HG03571 (cell line): Measurements from ENCODE around the gene RPTOR.

ENCODE experiments used
- ATAC-seq: cut with Tn5 transposase; IDR thresholded peaks from one replicate; pipeline ENCODE4 v1.9.1; 2021; ENCODE audit not compliant: unreplicated experiment

Gene RPTOR

GRCh38 chr17:80980397-80981061 is 435.9 kb downstream of the RPTOR start:
- no peak for ATAC-seq

- ATAC-seq = no peak
Observed at GRCh38 chr17:80981062-80981902, 436.6 kb downstream of the RPTOR start.

- ATAC-seq = no peak
Observed at GRCh38 chr17:80981929-80982425, 437.3 kb downstream of the RPTOR start.

- ATAC-seq = no peak
Observed at GRCh38 chr17:80982426-80982974, 437.9 kb downstream of the RPTOR start.

- ATAC-seq = no peak
Observed at GRCh38 chr17:80983545-80983944, 438.9 kb downstream of the RPTOR start.

GRCh38 chr17:80984749-80985148 is 440.1 kb downstream of the RPTOR start:
- no peak for ATAC-seq

- no peak for ATAC-seq
Observed at GRCh38 chr17:80986046-80986445, 441.4 kb downstream of the RPTOR start.

GRCh38 chr17:80986816-80987475 is 442.3 kb downstream of the RPTOR start:
- ATAC-seq = no peak

GRCh38 chr17:80987941-80988461 is 443.4 kb downstream of the RPTOR start:
- ATAC-seq = no peak

- ATAC-seq = no peak
Observed at GRCh38 chr17:80989586-80989913, 444.9 kb downstream of the RPTOR start.

GRCh38 chr17:80990921-80991644 is 446.4 kb downstream of the RPTOR start:
- no peak for ATAC-seq

GRCh38 chr17:80991645-80992076 is 447.0 kb downstream of the RPTOR start, which contains the start of gene CHMP6:
CHMP6 (plus strand) TSS chr17:80991841; CDS start chr17:80991919, 78 bp downstream.
- ATAC-seq = no peak

GRCh38 chr17:80992077-80992947 is 447.7 kb downstream of the RPTOR start:
- no peak for ATAC-seq

GRCh38 chr17:80992948-80993624 is 448.4 kb downstream of the RPTOR start:
- no peak for ATAC-seq

GRCh38 chr17:80995131-80995530 is 450.5 kb downstream of the RPTOR start:
- no peak for ATAC-seq

- ATAC-seq = no peak
Observed at GRCh38 chr17:80996422-80997305, 452.0 kb downstream of the RPTOR start.

- ATAC-seq = no peak
Observed at GRCh38 chr17:80997424-80998117, 452.9 kb downstream of the RPTOR start.
